Mucosa of descending colon (tissue), 3 donors: ENCODE data around the gene PCSK4. TPM values are rescaled to one million over a fixed set of nuclear protein-coding genes. Genes with fewer than 3 reads are reported as not detected.
A peak's percentile ranks its signal among the peaks of the same experiment; 100 is the strongest.

Experiments used
- ATAC-seq: fragments of 200-7000 bp; cut with Tn5 transposase; one replicate; pipeline ENCODE4 v1.9.1; 2020; ENCODE audit warnings: mild to moderate bottlenecking, moderate library complexity
- DNase-seq, 3 donors: peaks; one replicate each; pipeline ENCODE4 v3.0.0-alpha.2; 2020
- H3K36me3 ChIP-seq: fragments of 200-600 bp; one replicate; pipeline ENCODE4 v1.8.0; 2021; ENCODE audit warnings: low read depth, mild to moderate bottlenecking
- H3K4me1 ChIP-seq: fragments of 200-600 bp; one replicate; pipeline ENCODE4 v1.8.0; 2021; ENCODE audit warnings: low read depth, mild to moderate bottlenecking
- H3K4me3 ChIP-seq: fragments of 200-600 bp; one replicate; pipeline ENCODE4 v1.8.0; 2021; ENCODE audit warnings: mild to moderate bottlenecking
- H3K9me3 ChIP-seq: fragments of 200-600 bp; one replicate; pipeline ENCODE4 v1.8.0; 2021; ENCODE audit warnings: mild to moderate bottlenecking
- intact Hi-C, 2 donors: fragments of 100-400 bp; cut with DNase I in 1 of 2; cut with micrococcal nuclease in 1 of 2; formaldehyde crosslinking; loops; one replicate each; pipeline versions ENCODE4 v1.11.0 to v1.11.1; 2022; cut with DNase I, micrococcal nuclease
- total RNA-seq, 3 donors: library from RNA; stranded (reverse); fragmentation: NEBNext Ultra II Directional in 2 of 3; extraction: Animal tissue kit (Norgen Biotek cat#: 25700) in 2 of 3; gene quantifications; one replicate each; pipeline versions ENCODE4 v1.2.1 to v1.2.4, GENCODE V29; 2021 to 2023
- TF ChIP-seq, protein P1 (sequence below): fragments of 200-600 bp; IDR thresholded peaks from one replicate; pipeline ENCODE4 v1.8.0; 2022; ENCODE audit warnings: antibody characterized with exemption, mild to moderate bottlenecking
- donor health status: DM: no; HTN: no; CAD: no; lungs with moderate emphysema.
- donor health status: DM: no; HTN: no; CAD: no.
- donor health status: DM: no; HTN: yes; CAD: no.

PCSK4 gene
- total RNA-seq, 3 donors from 2014 or later: 3.3 to 7.5 (median 4.9) TPM

DNA sequence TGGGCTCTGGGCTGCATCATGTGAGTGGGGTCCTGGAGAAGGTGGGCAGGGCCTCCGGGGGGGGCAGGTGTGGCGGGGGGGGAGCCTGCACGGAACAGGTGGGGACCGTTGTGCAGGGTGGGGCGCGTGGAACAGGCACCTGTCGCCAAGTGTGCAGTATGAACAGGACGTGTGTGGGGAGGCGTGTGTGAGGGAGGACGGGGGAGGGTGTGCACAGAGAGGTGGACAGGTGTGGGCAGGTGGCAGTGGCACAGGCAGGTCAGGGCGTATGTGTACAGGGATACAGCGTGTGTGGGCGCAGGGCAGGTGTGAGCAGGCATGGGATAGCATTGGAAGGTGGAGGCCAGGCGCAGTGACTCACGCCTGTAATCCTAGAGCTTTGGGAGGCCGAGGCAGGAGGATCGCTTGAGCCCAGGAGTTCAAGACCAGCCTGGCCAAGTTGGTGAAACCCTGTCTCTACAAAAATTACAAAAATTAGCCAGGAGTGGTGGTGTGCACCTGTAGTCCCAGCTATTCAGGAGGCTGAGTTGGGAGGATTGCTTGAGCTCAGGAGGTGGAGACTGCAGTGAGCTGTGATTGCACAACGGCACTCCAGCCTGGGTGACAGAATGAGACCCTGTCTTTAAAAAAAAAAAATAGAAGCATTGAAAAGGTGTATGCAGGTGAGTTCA lies 37.0 kb upstream of the PCSK4 start:
- H3K9me3 ChIP-seq: no peaks in the 10 kb centered on the region
- H3K4me3 ChIP-seq: no peak overlapping the region
- TF ChIP-seq, protein P1, sequence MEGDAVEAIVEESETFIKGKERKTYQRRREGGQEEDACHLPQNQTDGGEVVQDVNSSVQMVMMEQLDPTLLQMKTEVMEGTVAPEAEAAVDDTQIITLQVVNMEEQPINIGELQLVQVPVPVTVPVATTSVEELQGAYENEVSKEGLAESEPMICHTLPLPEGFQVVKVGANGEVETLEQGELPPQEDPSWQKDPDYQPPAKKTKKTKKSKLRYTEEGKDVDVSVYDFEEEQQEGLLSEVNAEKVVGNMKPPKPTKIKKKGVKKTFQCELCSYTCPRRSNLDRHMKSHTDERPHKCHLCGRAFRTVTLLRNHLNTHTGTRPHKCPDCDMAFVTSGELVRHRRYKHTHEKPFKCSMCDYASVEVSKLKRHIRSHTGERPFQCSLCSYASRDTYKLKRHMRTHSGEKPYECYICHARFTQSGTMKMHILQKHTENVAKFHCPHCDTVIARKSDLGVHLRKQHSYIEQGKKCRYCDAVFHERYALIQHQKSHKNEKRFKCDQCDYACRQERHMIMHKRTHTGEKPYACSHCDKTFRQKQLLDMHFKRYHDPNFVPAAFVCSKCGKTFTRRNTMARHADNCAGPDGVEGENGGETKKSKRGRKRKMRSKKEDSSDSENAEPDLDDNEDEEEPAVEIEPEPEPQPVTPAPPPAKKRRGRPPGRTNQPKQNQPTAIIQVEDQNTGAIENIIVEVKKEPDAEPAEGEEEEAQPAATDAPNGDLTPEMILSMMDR: no peak
- DNase-seq: no peak
- ATAC-seq: peak; percentile 9
- H3K4me1 ChIP-seq: no peaks in the 10 kb centered on the region
- no peaks in the 10 kb centered on the region for H3K36me3 ChIP-seq
- intact Hi-C loops: no loop called here

DNA sequence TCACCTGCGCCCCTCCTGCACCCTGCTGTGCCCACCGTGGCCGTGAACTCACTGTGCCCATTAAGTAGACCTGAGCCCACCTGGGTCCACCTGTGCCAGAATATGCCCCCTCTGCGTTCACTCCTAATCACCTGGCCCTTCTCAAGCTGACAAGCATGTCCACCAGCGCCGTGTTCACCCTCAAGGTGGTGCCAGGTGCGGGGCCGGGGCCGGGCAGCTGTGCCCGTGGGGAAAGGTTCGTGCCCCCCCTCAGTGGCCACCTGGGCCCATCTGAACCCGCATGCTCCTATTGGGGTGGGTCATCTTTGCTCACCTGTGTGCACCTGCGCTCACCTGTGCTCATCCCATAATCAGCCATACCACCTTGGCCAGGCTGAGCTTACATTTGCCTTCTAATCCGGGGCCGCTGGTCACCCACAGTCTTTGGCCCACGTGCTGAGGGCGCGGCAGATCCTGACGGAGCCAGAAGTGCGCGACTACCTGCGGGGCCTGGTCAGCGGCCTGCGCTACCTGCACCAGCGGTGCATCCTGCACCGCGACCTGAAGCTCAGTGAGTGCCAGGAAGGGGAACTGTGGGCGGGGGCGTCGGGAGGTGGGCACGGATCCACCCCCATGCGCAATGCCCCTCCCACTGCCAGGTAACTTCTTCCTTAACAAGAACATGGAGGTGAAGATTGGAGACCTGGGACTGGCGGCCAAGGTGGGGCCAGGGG lies 36.1 kb upstream of the PCSK4 start:
- DNase-seq: no peak
- Histone ChIP-seq H3K9me3 (no peaks in the 10 kb centered on the region), H3K4me1 (no peaks in the 10 kb centered on the region), H3K36me3 (no peaks in the 10 kb centered on the region), H3K4me3 (no peak overlapping the region)
- TF ChIP-seq, protein P1: no peak
- ATAC-seq: no peak
- intact Hi-C loops: no loop called here

DNA sequence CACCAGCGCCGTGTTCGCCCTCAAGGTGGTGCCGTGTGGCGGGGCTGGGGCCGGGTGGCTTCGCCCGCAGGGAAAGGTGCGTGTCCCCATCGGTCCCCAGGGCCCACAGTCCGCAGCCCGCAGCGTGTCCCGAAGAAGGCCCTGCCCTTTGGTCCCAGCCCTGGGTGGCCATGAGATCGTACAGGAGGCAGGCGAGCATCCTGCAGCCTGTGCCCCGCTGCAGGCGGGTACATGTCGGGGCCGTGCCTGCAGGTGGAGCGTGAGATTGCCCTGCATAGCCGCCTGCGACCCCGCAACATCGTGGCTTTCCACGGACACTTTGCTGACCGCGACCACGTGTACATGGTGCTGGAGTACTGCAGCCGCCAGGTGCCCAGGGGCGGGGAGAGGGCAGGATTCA lies 35.2 kb upstream of the PCSK4 start:
- Histone ChIP-seq H3K9me3 (no peaks in the 10 kb centered on the region), H3K36me3 (no peaks in the 10 kb centered on the region), H3K4me3 (no peak overlapping the region), H3K4me1 (no peaks in the 10 kb centered on the region)
- TF ChIP-seq, protein P1: no peak
- intact Hi-C loops: no loop called here
- no peak for DNase-seq
- no peak for ATAC-seq

DNA sequence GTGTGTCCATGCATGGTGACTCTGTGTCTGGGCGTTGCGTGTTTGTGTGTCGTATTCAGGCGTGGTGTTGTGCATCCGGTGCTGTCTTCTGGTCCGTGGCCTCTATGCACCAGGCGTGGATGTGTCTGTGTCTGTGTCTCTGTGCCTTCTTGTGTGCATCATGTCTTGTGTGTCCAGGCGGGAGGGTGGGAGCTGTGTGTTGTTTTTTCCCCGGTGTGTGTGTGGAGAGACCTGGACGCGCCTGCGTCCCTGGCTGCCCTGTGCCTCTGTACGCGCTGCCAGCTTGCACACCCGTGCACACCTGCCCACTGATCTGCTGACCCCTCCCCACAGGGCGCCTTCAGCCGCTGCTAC lies 34.8 kb upstream of the PCSK4 start:
- TF ChIP-seq, protein P1: no peak
- no peak for ATAC-seq

GRCh38 chr19:1524287-1524971 lies 34.3 kb upstream of the PCSK4 start:
- TF ChIP-seq, protein P1: no peak
- Histone ChIP-seq H3K4me1 (no peaks in the 10 kb centered on the region), H3K4me3 (no peak overlapping the region), H3K36me3 (no peaks in the 10 kb centered on the region), H3K9me3 (no peaks in the 10 kb centered on the region)
- intact Hi-C loops: no loop called here
- no peak for ATAC-seq
- no peak for DNase-seq

More for the DNA sequence above, 34.8 kb upstream of the PCSK4 start:
- no peaks in the 10 kb centered on the region for H3K4me1 ChIP-seq
- H3K9me3 ChIP-seq: no peaks in the 10 kb centered on the region
- intact Hi-C loops: no loop called here
- no peaks in the 10 kb centered on the region for H3K36me3 ChIP-seq
- DNase-seq: no peak
- no peak overlapping the region for H3K4me3 ChIP-seq
